Measurements from ENCODE around the gene ZSWIM4. TPM values are rescaled to one million over a fixed set of nuclear protein-coding genes. Genes with fewer than 3 reads are reported as not detected.

Gene ZSWIM4
- total and polyA plus RNA-seq, 2 of the 13 experiments (the other 11 are each of a cell fraction or from before 2014, with no cell fraction given): 0.33 to 0.86 TPM

DNA sequence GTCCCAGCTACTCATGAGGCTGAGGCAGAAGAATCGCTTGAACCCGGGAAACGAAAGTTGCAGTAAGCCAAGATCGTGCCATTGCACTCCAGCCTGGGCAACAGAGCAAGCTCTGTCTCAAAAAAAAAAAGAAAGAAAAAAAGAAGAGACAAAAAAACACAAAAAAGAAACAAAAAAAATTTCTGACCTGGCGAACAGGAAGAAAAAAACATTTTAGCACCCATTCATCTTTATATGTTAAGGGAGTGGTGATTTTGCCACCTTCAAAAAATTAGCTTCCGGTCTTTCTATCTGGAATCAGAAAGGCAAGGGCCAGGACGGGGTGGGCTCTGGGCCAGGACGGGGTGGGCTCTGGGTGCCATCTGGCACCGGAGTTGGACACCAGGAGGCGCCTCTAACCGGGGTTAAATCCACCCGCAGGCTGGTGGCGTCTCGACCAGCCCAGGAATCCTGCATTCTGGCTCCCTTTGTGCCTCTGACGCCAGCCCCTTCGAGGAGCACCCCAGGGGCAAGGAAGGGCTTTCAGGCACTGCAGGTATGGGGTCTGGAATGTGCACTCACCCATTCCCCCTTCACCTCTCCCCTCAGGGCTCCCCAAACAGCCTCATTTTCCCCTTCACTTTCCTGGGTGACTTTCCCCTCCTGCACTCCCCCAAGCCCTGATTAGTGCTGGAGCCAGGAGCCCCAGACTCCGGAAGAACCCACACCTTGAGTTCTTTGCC, 10.4 kb upstream of the ZSWIM4 start (continued):
- TF ChIP-seq ZNF563 (CRISPR knock-in tag; IDR thresholded peaks at IDR 0.05): no peak
- TF ChIP-seq, protein P1, sequence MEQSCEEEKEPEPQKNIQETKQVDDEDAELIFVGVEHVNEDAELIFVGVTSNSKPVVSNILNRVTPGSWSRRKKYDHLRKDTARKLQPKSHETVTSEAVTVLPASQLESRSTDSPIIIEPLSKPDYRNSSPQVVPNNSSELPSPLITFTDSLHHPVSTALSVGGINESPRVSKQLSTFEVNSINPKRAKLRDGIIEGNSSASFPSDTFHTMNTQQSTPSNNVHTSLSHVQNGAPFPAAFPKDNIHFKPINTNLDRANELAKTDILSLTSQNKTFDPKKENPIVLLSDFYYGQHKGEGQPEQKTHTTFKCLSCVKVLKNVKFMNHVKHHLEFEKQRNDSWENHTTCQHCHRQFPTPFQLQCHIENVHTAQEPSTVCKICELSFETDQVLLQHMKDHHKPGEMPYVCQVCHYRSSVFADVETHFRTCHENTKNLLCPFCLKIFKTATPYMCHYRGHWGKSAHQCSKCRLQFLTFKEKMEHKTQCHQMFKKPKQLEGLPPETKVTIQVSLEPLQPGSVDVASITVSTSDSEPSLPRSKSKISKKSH (CRISPR knock-in tag; IDR thresholded peaks at IDR 0.05; ENCODE audit: borderline replicate concordance): no peak
- no peak for TF ChIP-seq TCF7 (IDR thresholded peaks at IDR 0.05; ENCODE audit: low read depth)
- TF ChIP-seq, protein P2, sequence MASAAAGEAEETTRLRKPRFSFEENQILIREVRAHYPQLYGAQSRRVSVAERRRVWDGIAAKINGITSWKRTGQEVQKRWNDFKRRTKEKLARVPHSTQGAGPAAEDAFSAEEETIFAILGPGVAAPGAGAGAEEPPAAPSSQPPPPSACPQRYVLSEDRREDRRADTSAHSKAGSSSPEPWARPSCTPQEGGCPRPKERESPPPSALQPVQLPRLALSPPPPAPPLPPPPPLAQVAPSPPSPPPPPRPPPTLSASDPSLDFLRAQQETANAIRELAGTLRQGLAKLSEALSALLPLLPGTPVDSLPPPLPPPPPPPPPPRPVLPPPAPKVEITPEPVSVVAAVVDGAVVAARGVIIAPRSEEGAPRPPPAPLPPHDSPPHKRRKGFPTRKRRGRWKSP (CRISPR knock-in tag; IDR thresholded peaks at IDR 0.05): no peak
- TF ChIP-seq RORA (CRISPR knock-in tag; IDR thresholded peaks at IDR 0.05): no peak
- TF ChIP-seq PHF8 (CRISPR knock-in tag; IDR thresholded peaks at IDR 0.05): no peak
- no peak for TF ChIP-seq ARID2 (CRISPR knock-in tag; IDR thresholded peaks at IDR 0.05; ENCODE audit: borderline replicate concordance)
- no peak for TF ChIP-seq SRY (CRISPR knock-in tag; IDR thresholded peaks at IDR 0.05)
- TF ChIP-seq STAG1 (CRISPR knock-in tag; IDR thresholded peaks at IDR 0.05): peak; percentile 87
- TF ChIP-seq ZNF253 (CRISPR knock-in tag; IDR thresholded peaks at IDR 0.05; ENCODE audit: borderline replicate concordance): no peak
- TF ChIP-seq, protein P3, sequence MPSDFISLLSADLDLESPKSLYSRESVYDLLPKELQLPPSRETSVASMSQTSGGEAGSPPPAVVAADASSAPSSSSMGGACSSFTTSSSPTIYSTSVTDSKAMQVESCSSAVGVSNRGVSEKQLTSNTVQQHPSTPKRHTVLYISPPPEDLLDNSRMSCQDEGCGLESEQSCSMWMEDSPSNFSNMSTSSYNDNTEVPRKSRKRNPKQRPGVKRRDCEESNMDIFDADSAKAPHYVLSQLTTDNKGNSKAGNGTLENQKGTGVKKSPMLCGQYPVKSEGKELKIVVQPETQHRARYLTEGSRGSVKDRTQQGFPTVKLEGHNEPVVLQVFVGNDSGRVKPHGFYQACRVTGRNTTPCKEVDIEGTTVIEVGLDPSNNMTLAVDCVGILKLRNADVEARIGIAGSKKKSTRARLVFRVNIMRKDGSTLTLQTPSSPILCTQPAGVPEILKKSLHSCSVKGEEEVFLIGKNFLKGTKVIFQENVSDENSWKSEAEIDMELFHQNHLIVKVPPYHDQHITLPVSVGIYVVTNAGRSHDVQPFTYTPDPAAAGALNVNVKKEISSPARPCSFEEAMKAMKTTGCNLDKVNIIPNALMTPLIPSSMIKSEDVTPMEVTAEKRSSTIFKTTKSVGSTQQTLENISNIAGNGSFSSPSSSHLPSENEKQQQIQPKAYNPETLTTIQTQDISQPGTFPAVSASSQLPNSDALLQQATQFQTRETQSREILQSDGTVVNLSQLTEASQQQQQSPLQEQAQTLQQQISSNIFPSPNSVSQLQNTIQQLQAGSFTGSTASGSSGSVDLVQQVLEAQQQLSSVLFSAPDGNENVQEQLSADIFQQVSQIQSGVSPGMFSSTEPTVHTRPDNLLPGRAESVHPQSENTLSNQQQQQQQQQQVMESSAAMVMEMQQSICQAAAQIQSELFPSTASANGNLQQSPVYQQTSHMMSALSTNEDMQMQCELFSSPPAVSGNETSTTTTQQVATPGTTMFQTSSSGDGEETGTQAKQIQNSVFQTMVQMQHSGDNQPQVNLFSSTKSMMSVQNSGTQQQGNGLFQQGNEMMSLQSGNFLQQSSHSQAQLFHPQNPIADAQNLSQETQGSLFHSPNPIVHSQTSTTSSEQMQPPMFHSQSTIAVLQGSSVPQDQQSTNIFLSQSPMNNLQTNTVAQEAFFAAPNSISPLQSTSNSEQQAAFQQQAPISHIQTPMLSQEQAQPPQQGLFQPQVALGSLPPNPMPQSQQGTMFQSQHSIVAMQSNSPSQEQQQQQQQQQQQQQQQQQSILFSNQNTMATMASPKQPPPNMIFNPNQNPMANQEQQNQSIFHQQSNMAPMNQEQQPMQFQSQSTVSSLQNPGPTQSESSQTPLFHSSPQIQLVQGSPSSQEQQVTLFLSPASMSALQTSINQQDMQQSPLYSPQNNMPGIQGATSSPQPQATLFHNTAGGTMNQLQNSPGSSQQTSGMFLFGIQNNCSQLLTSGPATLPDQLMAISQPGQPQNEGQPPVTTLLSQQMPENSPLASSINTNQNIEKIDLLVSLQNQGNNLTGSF (CRISPR knock-in tag; IDR thresholded peaks at IDR 0.05): no peak
- TF ChIP-seq, protein P4, sequence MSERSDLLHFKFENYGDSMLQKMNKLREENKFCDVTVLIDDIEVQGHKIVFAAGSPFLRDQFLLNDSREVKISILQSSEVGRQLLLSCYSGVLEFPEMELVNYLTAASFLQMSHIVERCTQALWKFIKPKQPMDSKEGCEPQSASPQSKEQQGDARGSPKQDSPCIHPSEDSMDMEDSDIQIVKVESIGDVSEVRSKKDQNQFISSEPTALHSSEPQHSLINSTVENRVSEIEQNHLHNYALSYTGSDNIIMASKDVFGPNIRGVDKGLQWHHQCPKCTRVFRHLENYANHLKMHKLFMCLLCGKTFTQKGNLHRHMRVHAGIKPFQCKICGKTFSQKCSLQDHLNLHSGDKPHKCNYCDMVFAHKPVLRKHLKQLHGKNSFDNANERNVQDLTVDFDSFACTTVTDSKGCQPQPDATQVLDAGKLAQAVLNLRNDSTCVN (CRISPR knock-in tag; IDR thresholded peaks at IDR 0.05; ENCODE audit: borderline replicate concordance): no peak
- TF ChIP-seq, protein P5, sequence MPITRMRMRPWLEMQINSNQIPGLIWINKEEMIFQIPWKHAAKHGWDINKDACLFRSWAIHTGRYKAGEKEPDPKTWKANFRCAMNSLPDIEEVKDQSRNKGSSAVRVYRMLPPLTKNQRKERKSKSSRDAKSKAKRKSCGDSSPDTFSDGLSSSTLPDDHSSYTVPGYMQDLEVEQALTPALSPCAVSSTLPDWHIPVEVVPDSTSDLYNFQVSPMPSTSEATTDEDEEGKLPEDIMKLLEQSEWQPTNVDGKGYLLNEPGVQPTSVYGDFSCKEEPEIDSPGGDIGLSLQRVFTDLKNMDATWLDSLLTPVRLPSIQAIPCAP (CRISPR knock-in tag; IDR thresholded peaks at IDR 0.05; ENCODE audit: low read depth): no peak
- TF ChIP-seq, protein P6, sequence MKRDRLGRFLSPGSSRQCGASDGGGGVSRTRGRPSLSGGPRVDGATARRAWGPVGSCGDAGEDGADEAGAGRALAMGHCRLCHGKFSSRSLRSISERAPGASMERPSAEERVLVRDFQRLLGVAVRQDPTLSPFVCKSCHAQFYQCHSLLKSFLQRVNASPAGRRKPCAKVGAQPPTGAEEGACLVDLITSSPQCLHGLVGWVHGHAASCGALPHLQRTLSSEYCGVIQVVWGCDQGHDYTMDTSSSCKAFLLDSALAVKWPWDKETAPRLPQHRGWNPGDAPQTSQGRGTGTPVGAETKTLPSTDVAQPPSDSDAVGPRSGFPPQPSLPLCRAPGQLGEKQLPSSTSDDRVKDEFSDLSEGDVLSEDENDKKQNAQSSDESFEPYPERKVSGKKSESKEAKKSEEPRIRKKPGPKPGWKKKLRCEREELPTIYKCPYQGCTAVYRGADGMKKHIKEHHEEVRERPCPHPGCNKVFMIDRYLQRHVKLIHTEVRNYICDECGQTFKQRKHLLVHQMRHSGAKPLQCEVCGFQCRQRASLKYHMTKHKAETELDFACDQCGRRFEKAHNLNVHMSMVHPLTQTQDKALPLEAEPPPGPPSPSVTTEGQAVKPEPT (CRISPR knock-in tag; IDR thresholded peaks at IDR 0.05; ENCODE audit: low read depth): no peak
- no peak for TF ChIP-seq SIN3B (IDR thresholded peaks at IDR 0.05; ENCODE audit: low read length)
